ENCODE measurements around the gene CDH13. TPM values are rescaled to one million over a fixed set of nuclear protein-coding genes. Genes with fewer than 3 reads are reported as not detected.
"Not testable (repeated sequence)": the region's sequence is repeated elsewhere in the genome, so short reads cannot be mapped to it uniquely, and the experiment has no call there.

Gene CDH13
- total RNA-seq, 1 experiment from 2014 or later: 66.0 TPM

DNA sequence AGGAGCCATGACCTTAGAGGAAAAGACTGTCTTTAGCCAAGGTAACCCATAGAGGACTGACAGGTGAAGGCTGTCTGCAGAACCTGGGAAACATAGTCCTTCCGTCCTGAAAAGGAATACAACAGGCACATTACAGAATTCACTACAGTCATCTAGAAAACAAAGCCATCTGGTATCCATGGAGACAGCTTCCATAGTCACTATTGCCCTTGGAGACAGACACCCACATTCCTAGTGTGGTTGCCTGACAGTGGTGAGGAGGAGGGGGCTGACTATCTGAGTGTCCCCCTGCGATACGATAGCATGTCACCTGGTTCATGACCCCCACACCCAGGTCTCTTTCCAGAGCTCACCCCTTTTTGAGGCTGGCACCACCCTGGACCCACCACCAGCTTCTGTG is 254.7 kb downstream of the CDH13 start:
- no peak for DNase-seq (ENCODE audit: low read depth)

DNA sequence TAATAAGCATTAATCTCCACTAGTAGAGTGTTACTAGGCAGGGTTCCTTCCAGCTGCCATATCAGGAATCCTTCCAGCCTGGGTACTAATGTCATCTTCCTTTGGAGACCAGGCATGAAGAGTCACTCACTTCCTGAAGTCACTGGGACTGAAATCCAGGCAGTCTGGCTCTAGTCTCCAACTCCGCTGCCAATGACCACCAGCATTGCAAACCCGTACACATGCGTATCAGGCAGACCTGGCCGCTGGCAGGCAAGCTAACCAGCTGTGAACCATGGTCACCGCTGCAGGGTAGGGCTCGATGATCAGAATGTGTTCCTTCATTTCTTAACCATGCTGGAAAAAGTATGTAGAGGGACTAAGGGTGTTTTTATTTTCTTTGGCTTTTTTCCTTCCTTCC is 255.5 kb downstream of the CDH13 start:
- no peak for DNase-seq (ENCODE audit: low read depth)

DNA sequence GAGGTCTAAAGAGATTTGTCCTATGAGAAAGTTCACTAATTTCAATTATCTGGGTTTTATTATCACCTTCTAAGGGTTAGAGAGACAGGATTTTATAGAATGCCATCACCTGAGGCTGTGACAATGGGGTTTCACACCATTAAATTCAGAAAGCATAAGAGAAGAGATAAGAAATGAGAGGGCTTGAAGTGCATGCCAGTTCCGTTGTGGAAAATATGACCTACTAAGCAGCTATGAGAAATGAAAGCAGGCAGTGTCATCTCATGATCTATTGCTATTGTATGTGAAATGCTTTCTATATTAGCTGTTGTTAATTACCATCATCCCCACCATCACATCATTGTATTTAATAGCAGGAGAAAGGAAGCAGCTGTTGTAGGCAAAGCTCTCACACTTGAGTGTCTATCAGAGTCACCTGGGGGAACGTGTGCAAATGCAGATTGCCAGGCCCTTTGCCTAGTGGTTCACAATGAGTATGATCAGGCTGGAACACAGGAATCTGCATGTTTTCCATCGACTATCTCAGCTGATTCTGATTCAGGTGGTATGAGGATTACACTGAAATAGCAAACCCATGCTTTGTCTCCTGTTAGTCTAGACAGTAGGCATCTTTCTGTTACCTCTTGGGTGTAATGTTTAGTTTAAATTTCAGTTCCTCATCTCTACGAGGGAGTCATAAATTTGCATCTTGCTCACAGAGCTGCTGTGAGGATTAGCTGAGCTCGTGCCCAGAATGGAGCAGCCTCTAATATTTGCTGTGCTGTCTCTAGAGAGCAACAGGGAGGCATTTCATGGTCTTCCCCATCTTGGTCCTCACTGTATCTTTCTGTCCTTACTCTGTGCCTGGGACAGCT is 256.4 kb downstream of the CDH13 start:
- DNase-seq (ENCODE audit: low read depth): no peak

DNA sequence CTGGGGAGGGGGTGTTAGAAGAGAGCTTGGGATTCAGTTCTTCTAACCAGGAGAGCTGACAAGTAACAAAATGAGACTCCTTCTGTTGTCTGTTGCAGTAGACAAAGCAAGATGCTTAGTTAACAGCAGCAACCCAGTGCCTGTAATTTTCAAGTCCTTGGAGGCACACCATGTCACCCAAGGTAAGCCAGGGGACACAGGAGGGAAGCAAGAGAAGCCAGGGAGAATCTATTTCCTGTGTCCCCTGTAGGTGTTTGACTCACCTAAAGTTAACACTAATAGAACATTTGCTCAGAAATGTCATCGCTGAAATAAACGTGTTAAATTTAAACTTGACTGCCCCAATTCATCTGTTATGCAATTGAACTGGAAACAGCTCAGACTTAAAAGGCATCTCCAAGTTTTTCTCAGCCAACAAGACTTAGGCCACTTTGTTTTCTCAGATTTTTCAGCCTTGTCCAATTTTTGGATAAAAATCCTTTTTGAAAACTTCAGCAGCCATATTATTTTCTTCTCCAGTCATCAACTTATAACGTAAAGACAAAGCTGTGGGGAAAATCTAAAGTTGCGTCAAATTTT is 257.6 kb downstream of the CDH13 start:
- DNase-seq (ENCODE audit: low read depth): no peak

DNA sequence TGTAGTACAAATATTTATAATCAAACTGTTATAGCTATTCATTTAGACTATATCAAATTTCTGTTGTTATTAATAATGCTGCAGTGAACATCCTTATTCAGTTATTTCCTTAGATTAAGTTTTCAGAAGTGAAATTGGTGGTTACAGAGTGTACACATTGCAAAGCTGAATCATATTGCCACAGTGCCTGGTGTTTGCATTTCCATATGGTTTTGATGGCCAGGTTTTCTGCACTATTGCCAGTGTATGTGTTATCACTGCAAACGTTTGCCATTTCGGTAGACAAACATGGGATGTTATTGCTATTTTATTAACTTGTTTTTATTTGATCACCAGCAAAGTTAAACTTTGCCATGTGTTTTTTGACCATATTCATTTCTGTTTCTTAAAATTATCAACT is 259.4 kb downstream of the CDH13 start:
- no peak for DNase-seq (ENCODE audit: low read depth)

DNA sequence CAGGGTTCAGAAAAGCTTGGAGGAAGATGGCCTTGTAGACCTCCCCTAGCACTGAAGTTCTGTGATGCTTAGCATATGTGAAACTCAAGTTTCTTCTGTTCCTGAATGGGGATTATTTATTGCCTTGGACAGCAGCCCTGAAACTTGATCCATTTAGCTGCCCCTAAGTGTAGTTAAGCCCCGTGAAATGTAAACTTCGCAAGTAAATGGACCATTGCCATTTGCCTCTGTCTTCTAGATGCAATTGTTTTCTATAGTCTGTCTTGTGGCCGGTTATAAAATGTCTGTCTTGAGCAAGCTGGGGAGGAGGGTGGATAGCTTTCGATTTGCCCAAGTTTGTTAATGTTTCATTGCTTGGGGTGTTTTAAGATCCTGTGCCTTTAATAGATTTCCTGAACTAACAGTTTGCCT is 261.8 kb downstream of the CDH13 start:
- no peak for DNase-seq (ENCODE audit: low read depth)

DNA sequence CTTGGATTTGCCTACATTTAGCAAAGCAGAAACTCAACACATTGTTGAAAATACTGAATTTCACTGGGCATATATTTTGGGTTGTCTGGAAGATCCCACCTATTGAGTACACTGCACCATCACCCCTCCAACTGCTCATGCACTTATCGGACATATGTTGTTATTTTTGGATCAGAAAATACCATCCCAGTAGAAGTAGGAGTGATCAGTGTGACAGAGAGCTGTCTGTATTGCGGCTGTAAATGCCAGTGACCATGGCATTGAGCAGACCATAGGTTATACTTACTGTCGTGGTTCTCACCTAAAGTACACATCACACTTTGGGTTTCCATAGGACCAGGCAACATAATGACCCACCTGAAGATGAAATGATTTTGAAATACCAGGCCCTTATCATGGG is 264.7 kb downstream of the CDH13 start:
- no peak for DNase-seq (ENCODE audit: low read depth)

DNA sequence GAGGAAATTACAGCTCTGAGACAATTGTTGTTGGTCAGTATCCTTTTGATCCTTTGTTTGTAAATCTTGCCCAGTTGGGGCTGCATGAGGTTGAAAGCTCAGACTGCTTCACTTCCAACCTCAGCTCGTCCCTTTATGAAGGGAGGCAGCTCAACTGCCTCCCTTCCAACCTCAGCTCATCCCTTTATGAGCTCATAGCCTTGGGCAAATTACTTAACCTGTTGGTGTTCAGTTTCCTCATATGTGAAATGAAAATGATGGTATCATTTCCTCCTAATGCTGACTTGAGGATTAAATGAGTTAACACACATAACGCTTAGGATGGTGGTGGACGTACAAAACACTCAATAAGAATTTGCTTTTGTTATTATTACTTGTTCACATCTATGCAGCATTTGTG is 265.1 kb downstream of the CDH13 start:
- DNase-seq (ENCODE audit: low read depth): no peak

DNA sequence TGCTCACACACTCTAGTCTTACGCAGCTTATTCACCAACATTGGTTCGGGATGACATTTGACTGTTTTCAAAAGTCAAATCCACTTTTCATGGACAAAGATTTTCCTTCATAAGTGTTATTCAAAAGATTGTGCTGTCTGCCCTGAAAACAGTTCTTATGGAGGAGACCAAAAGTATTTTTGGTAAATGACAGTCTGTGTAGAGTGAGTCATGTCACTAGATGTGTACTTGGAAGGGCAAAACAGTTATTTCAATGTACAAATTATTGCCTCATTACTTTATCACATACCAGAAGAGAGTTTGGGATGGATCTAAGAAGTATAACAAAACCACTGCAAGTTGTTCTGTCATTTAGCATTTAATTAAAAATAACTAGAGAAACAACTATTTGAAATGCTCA is 265.6 kb downstream of the CDH13 start:
- no peak for DNase-seq (ENCODE audit: low read depth)

DNA sequence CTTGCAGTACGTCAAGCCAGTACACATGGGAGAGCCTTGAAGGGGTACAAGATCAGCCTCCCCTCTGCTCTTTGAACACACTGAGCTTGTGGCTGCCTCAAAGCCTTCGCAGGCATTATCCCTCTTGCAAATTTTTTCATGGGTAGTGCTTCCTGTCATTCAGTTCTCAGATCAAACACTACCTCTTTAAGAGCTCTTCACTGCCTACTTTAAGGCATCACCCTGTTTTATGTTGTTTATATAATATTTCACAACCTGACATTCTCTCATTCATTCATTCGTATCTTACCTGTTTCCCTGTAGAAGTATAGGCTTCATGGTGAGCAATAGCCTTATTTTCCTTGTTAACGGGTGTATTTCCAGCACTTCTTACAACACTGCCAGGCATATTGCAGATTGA is 269.1 kb downstream of the CDH13 start:
- DNase-seq (ENCODE audit: low read depth): no peak

DNA sequence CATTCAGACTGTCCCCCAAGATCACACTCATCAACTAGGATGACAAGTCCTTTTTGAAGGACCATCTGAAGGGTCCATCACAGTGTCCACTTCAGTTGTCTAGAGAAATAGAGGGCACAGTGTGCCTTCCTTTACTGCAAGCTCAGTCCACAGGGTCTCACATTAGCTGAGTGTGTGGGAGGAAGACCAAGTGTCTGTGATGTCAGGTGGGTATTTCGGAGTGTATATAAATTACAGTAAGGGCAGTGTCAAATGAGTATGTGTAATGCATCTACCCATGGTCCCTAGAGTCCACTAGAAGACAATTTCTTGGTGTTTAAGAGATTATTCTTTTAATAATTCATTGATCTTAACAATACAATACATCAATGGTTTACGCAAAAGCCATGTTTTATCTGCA is 272.2 kb downstream of the CDH13 start:
- DNase-seq (ENCODE audit: low read depth): no peak

DNA sequence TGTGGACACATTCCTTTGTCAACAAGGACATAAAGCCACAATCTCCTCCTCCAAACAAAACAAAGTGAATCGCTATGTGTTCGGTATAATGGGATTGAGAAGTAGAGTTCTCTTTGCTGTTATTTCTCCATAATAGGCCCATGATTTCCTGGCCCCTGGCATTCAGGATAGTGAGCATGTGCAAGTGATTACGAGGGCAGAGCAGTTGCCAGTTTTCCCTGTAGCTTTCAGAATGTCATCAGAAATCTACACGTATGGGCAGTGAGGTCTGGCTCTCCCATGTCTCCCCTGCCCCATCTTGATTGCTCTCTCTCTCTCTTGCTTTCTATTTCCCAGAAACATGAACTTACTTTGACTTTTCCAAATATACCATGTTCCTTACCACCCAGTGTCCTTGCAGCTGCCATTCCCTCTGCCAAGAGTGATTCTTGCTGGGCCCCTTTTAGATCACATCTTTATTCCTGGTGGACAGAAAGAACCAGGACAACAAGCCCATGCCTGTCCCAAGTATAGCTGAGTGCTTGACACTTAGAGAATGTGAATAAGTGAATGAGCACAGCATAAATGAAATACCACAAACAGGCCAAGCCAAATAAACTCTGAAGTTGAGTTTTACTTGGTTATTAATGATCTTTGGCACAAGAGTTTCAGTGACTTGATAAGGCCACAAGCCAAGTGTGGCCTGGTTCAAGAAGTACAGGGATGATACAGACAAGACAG is 273.1 kb downstream of the CDH13 start:
- DNase-seq (ENCODE audit: low read depth): no peak

DNA sequence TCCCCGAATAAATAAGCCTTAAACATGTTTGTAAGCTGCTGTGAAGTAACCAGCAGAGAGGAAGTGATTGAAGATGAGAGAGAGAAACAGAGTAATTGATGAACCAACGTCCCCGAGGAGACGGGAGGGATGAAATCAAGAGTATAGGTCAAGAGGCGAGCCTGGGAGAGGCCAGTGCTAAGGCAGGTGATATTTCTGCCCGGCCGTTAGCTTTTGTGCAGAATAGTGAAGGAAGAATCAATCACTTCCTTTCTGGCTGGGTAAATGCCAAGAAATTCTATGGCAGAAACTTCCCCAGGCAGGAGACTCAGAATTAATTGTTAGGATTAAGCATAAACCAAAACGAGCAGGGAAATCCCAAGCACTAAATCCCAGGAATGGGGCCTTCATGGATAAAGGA is 273.8 kb downstream of the CDH13 start:
- no peak for DNase-seq (ENCODE audit: low read depth)

DNA sequence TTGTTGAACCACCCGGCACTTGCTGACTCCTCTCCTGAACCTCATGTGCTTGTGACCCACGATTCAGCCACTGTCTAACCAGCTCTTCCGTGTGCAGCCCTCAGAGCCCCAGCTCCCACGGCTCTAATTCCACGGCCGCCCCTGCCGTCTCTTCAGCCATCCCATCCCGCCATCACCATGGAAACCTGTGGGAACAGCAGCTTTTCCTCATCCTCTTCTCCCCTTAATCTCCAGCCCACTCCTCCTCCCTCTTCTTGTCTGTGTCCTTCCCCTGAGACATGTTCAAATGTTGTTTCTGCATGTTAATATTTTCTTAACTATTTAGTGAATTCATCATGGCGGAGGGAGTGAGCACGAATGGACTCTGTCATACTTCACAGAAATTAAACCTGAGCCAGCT is 285.2 kb downstream of the CDH13 start:
- no peak for DNase-seq (ENCODE audit: low read depth)

DNA sequence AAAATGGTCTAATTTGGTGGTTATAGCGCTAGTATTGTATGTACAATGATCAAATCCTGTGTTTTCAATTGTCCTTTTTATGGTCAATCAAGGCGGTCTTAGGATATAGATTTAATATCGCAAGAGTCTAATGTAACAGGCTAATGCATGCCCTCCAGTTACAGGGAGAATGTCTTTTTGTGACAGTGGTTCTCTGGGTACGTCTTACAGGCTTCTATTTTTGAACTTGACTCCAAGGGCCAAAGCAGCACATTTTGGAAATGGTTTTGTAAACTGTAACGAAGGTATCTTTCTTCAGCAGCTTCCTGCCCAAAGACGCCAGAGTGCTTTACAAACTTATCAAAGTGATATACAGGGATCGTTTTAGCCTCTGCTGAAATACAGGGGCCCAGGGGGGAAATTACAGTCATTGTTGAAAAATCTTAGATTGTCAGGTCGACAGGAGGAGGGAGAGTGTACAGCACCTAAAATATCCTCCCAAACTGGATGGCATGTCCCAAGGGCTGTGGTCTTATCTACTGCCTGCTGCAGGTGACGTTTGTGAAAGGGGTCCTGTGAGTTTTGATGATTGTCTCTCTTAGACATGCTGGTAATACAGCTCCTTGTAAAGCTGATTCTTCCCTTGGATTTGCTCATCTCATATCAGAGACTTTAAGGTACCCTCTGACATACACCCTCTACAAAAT is 288.5 kb downstream of the CDH13 start:
- no peak for DNase-seq (ENCODE audit: low read depth)

DNA sequence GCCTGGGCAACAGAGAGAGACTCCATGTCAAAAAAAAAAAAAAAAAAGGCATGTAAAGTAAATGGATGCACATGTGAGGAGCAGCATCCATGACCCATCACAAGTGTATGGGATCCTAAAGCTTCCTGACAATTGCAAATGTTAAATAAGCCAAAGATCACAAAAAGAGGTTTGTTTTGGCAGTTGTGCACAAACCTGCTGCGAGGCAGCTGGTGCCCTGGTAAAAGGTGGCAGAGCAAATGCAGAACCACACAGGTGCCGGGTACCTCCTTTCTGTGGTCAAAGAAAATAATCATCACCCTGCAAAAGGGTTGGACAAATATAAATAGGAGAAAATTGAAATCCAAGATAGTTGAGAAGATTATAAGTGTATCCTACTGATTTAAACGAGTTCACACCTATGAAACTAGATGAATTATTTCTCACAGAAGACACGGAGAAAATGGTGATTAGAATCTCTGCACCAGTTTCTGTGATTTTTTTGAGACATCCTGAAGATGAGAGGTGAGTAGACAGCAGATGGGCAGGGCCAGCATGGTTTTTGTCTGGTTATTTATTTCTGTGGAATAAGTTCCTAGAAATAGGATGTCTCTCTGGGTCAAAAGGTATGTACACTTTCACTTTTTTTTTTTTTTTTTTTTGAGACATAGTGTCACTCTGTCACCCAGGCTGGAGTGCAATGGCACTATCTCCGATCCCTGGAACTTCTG is 291.3 kb downstream of the CDH13 start:
- DNase-seq (ENCODE audit: low read depth): no peak

DNA sequence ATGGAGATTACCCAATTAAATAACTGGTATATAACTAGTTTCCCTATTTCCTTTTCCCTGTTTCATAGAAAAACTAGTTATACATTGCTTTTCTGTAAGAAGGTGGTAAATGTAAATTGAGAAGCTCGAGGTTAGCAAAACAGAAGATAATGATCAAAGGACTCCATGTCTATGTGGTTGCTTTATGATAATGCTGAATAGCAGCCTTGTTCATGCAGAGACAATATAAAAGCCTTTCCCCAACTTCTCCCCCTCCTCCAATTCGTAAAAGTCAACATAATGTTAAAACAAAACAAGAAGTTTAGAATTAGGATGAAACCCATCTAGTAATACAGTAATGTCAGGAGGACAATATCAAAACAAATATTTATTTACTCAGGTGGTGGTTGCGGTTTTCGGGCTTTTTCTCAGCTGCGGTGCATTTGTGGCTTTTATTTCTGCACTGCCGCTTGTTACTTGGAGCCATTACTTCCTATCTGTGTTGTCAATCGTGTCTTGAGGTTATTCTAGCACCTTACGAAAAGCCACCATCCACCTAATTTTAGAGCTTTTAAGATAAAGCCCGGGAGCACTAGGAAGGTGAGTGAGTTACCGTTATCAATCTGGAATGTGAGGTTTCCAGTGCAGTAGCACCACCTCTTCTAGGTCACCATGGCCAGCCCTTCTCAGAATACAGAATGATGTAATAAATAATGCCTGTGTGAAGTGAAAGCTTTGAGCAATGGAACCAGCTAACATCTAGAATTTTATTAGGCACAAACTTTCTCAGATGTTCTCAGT is 297.5 kb downstream of the CDH13 start:
- DNase-seq (ENCODE audit: low read depth): no peak

DNA sequence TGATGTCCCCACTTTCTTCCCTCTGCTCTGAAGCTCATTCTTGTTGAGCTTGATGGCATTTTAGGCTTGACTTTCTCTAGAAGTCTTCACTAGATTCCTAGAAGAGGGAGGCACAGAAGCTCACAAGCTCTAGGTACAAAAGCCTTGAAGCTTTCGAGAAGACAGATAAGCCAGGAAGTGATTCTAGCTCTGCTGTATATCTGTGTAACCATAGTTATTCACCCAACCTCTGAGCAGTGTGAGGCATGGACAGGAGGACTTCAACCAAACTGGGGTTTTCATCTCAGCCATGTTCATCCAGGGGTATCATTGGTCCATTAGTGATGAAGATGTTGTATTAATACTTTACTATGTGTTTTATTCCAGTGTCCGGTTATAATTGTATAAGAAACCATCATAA is 299.7 kb downstream of the CDH13 start:
- no peak for DNase-seq (ENCODE audit: low read depth)

DNA sequence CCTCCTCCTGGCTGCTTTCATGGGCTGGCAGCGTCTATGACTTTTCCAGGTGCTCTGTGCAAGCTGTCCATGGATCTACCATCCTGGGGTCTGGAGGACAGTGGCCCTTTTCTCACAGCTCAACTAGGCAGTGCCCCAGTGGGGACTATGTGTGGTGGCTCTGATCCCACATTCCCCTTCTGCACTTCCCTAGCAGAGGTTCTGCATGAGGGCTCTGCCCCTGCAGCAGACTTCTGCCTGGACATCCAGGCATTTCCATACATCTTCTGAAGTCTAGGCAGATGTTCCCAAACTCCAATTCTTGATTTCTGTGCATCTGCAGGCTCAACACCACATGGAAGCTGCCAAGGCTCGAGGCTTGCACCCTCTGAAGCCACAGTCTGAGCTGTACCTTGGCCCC is 307.2 kb downstream of the CDH13 start:
- DNase-seq (ENCODE audit: low read depth): not testable (repeated sequence)

DNA sequence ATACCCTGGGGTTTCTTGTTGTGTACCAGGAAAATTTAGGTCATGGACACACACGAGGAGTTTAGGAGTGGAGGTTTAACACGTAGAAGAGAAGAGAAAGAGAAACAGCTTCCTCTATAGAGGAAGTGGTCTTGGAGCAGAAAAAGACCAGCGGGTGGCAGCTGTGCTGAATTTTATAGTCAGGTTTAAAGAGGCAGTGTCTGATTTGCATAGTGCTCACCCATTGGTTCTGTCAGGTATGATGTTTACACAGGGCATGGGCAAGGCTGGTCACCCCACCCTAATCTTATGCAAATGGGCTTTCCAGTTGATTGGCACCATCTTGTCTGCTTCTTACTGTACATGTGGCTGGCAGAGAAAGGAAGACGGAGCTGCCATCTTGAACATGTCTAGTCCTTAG is 309.0 kb downstream of the CDH13 start:
- DNase-seq (ENCODE audit: low read depth): peak; percentile 43

Measured in HT1080 (cell line).